IMR-90 (cell line): ENCODE data around the gene ASH1L. TPM values are rescaled to one million over a fixed set of nuclear protein-coding genes. Genes with fewer than 3 reads are reported as not detected.

Experiments used
- ATAC-seq: fragments of 200-7000 bp; cut with Tn5 transposase; 2 replicates; pipeline ENCODE4 v1.9.1; 2020; ENCODE audit warnings: low read depth, mild to moderate bottlenecking, moderate library complexity
- BruUV-seq: library from RNA; stranded (reverse); fragments of 400-500 nt; replicated peaks from 2 replicates; lab custom pipeline; 2021; lab: Mats Ljungman, UMichigan
- CTCF ChIA-PET: fragments of 300-600 bp; formaldehyde crosslinking; extraction: SDS; loops from one replicate; lab custom pipeline; 2021; ENCODE audit warnings: antibody characterized with exemption; lab: Yijun Ruan, JAX
- POLR2A ChIA-PET: fragments of 300-600 bp; sonication (Branson Sonifier 250); formaldehyde crosslinking; loops from one replicate; lab custom pipeline; 2022; ENCODE audit warnings: antibody characterized with exemption; ENCODE audit not compliant: unreplicated experiment; lab: Charles Lee
- DNase-seq: peaks from one replicate; pipeline ENCODE4 v3.0.0; 2013
- H2AFZ ChIP-seq: replicated peaks from 2 replicates; pipeline ENCODE3; 2013; ENCODE audit warnings: low read length, mild to moderate bottlenecking; ENCODE audit not compliant: poor library complexity
- H2AK5ac ChIP-seq: 2 replicates; pipeline ENCODE4 v1.6.1; 2013; ENCODE audit warnings: low read depth, low read length, inconsistent platforms
- H2AK9ac ChIP-seq: replicated peaks from 2 replicates; pipeline ENCODE3; 2013; ENCODE audit warnings: mild to moderate bottlenecking, low read depth, low read length, moderate library complexity; ENCODE audit not compliant: poor library complexity
- H2BK120ac ChIP-seq: 2 replicates; pipeline ENCODE4 v1.6.1; 2013; ENCODE audit warnings: low read depth, low read length, inconsistent platforms
- H2BK15ac ChIP-seq: 3 replicates; pipeline ENCODE4 v1.6.1; 2013; ENCODE audit warnings: low read depth, low read length, inconsistent platforms
- H2BK20ac ChIP-seq: 2 replicates; pipeline ENCODE4 v1.6.1; 2013; ENCODE audit warnings: low read depth, mild to moderate bottlenecking, inconsistent platforms, low read length, moderate library complexity
- H2BK5ac ChIP-seq: 2 replicates; pipeline ENCODE4 v1.6.1; 2013; ENCODE audit warnings: mild to moderate bottlenecking, low read depth, low read length, inconsistent platforms; ENCODE audit not compliant: poor library complexity, severe bottlenecking
- H3K14ac ChIP-seq: replicated peaks from 2 replicates; pipeline ENCODE4 v1.6.1; 2013; ENCODE audit warnings: low read depth, low read length, inconsistent platforms
- H3K18ac ChIP-seq: 2 replicates; pipeline ENCODE4 v1.6.1; 2013; ENCODE audit warnings: low read depth, low read length, control low read depth
- H3K23ac ChIP-seq: 2 replicates; pipeline ENCODE4 v1.6.1; 2013; ENCODE audit warnings: low read depth, low read length, inconsistent platforms
- H3K27ac ChIP-seq: 2 replicates; pipeline ENCODE4 v1.5.1; 2013; ENCODE audit warnings: mild to moderate bottlenecking, control low read depth, low read length; ENCODE audit not compliant: insufficient read depth
- H3K27me3 ChIP-seq: 2 replicates; pipeline ENCODE4 v1.6.1; 2013; ENCODE audit warnings: low read length; ENCODE audit not compliant: control insufficient read depth, insufficient read depth
- H3K36me3 ChIP-seq: 2 replicates; pipeline ENCODE4 v1.6.1; 2013; ENCODE audit warnings: low read length, mixed read lengths; ENCODE audit not compliant: control insufficient read depth, insufficient read depth
- H3K4ac ChIP-seq: 2 replicates; pipeline ENCODE4 v1.6.1; 2013; ENCODE audit warnings: low read depth, low read length, inconsistent platforms
- H3K4me1 ChIP-seq: 2 replicates; pipeline ENCODE4 v1.6.1; 2013; ENCODE audit warnings: low read length, mixed read lengths; ENCODE audit not compliant: control insufficient read depth, insufficient read depth
- H3K4me2 ChIP-seq: 2 replicates; pipeline ENCODE4 v1.6.1; 2013; ENCODE audit warnings: low read depth, mild to moderate bottlenecking, control low read depth, low read length, moderate library complexity
- H3K4me3 ChIP-seq: 2 replicates; pipeline ENCODE4 v1.5.1; 2013; ENCODE audit warnings: low read depth, mild to moderate bottlenecking, control low read depth, low read length, moderate library complexity; ENCODE audit not compliant: insufficient read depth
- H3K56ac ChIP-seq: 2 replicates; pipeline ENCODE4 v1.6.1; 2013; ENCODE audit warnings: low read length, inconsistent platforms; ENCODE audit not compliant: insufficient read depth; ENCODE audit errors: extremely low read depth
- H3K79me1 ChIP-seq, 2 experiments: 2 replicates each; pipeline ENCODE4 v1.6.1; 2013; ENCODE audit warnings: low read length in 2 of 2, inconsistent platforms in 1 of 2, low read depth in 1 of 2
- H3K9ac ChIP-seq: 2 replicates; pipeline ENCODE4 v1.6.1; 2013; ENCODE audit warnings: low read depth, low read length, control low read depth
- H3K9me1 ChIP-seq: 2 replicates; pipeline ENCODE4 v1.6.1; 2013; ENCODE audit warnings: low read length, inconsistent platforms; ENCODE audit not compliant: insufficient read depth
- H3K9me3 ChIP-seq: 2 replicates; pipeline ENCODE4 v1.6.1; 2013; ENCODE audit warnings: low read length; ENCODE audit not compliant: control insufficient read depth, insufficient read depth
- H4K20me1 ChIP-seq: 2 replicates; pipeline ENCODE4 v1.6.1; 2013; ENCODE audit warnings: low read length, inconsistent platforms; ENCODE audit not compliant: insufficient read depth
- H4K5ac ChIP-seq: 2 replicates; pipeline ENCODE4 v1.6.1; 2013; ENCODE audit warnings: mild to moderate bottlenecking, low read depth, low read length, control low read depth
- H4K8ac ChIP-seq, 2 experiments: 2 replicates each; pipeline ENCODE4 v1.6.1; 2013; ENCODE audit warnings: low read depth in 2 of 2, low read length in 2 of 2, control low read depth in 1 of 2, inconsistent platforms in 1 of 2
- H4K91ac ChIP-seq: 2 replicates; pipeline ENCODE4 v1.6.1; 2013; ENCODE audit warnings: low read depth, low read length, inconsistent platforms; ENCODE audit not compliant: insufficient read depth
- POLR2A ChIP-seq: IDR thresholded peaks from 2 replicates; pipeline ENCODE4 v1.6.1; 2012; ENCODE audit warnings: mild to moderate bottlenecking, low read depth, low read length
- RFX5 ChIP-seq: IDR thresholded peaks from 2 replicates; pipeline ENCODE4 v1.8.0; 2012; ENCODE audit warnings: low read depth, mild to moderate bottlenecking, low read length, moderate library complexity
- SMC3 ChIP-seq: fragments of 150-350 bp; IDR thresholded peaks from 2 replicates; pipeline ENCODE4 v1.6.1; 2016; ENCODE audit warnings: low read depth, mild to moderate bottlenecking, antibody characterized with exemption, low read length, moderate library complexity
- USF2 ChIP-seq: fragments of 150-350 bp; IDR thresholded peaks from 2 replicates; pipeline ENCODE4 v1.6.1; 2017; ENCODE audit warnings: mild to moderate bottlenecking, antibody characterized with exemption, low read length, low read depth
- WGBS, 2 experiments: methylation state at CpG; one replicate each; pipeline versions ENCODE4 v1.1.5 to v1.1.7; 2013; ENCODE audit warnings: missing lambda C conversion rate in 2 of 2; ENCODE audit not compliant: insufficient read length in 1 of 2; ENCODE audit errors: extremely low coverage in 2 of 2; 5-methylcytosine and 5-hydroxymethylcytosine counted together
- dilution Hi-C: fragments of 300-500 bp; cut with HindIII; formaldehyde crosslinking; loops from one replicate; pipeline ENCODE4 v1.14.3; 2018; ENCODE audit warnings: low sequenced_read_pairs; ENCODE audit not compliant: unreplicated experiment
- in situ Hi-C: fragments of 300-500 bp; cut with MboI; formaldehyde crosslinking; loops from 3 replicates; pipeline ENCODE4 v1.14.3; 2019; ENCODE audit warnings: low sequenced_read_pairs, inconsistent platforms, mixed read lengths
- intact Hi-C: fragments of 100-400 bp; cut with micrococcal nuclease; formaldehyde crosslinking; loops from 2 replicates; pipeline ENCODE4 v1.10.0; 2022
- polyA plus RNA-seq, 3 experiments: library from polyadenylated mRNA; depleted of rRNA; stranded (reverse); fragments of >200 nt; gene quantifications; 2 replicates each; pipeline ENCODE4 v1.2.3, GENCODE V29; 2012; ENCODE audit warnings: low replicate concordance in 1 of 3
- total RNA-seq: library from RNA; depleted of rRNA; stranded (reverse); fragments of >200 nt; gene quantifications from 2 replicates; pipeline ENCODE4 v1.2.3, GENCODE V29; 2012

ASH1L gene
- total and polyA plus RNA-seq, 2 of the 4 experiments (the other 2 are of a cell fraction), result 13.7 to 18.5 TPM

- no peak overlapping the region for H3K18ac ChIP-seq
- H4K20me1 ChIP-seq, result no peaks in the 10 kb centered on the region
- H3K14ac ChIP-seq, result no peak overlapping the region
- H3K27me3 ChIP-seq, result no peaks in the 10 kb centered on the region
- H4K91ac ChIP-seq, result no peak overlapping the region
- no peak overlapping the region for H2BK5ac ChIP-seq
- no TSS peak for BruUV-seq
- no peak overlapping the region for H2BK15ac ChIP-seq
- ATAC-seq, result no peak
- no peak overlapping the region for H4K5ac ChIP-seq
- H3K9ac ChIP-seq, result no peak overlapping the region
- H2AK5ac ChIP-seq, result no peak overlapping the region
- no peaks in the 10 kb centered on the region; the same call in 1 of the 2 replicates for H3K9me1 ChIP-seq
- ChIA-PET POLR2A (no interaction called here), CTCF (no interaction called here)
- no peak overlapping the region for H2BK20ac ChIP-seq
- H3K9me3 ChIP-seq, result no peaks in the 10 kb centered on the region
- WGBS, 2 experiments, result no CpG with 5 or more reads among the region's 2 CpGs
- no peak for DNase-seq
- H4K8ac ChIP-seq, result no peak overlapping the region
- no peak overlapping the region for H3K27ac ChIP-seq
- H3K36me3 ChIP-seq, result peaks cover 2% of the 10 kb centered on the region
- in situ Hi-C loops (no loop called here), dilution Hi-C loops (no loop called here), intact Hi-C loops (no loop called here)
- H2BK120ac ChIP-seq, result no peak overlapping the region
- no peaks in the 10 kb centered on the region for H3K4me1 ChIP-seq
- no peak overlapping the region for H3K4ac ChIP-seq
- H3K4me3 ChIP-seq, result no peak overlapping the region
- no peak overlapping the region for H3K4me2 ChIP-seq
- no peak overlapping the region for H3K23ac ChIP-seq
- TF ChIP-seq RFX5 (no peak), POLR2A (no peak), USF2 (no peak), SMC3 (no peak)
- H3K56ac ChIP-seq, result no peak overlapping the region
- no peak overlapping the region for H2AK9ac ChIP-seq
- peaks cover 19 to 68% of the 10 kb centered on the region in 2 experiments for H3K79me1 ChIP-seq
- no peak overlapping the region for H2AFZ ChIP-seq
These were observed 90.0 kb downstream of the ASH1L start for GRCh38 chr1:155472491-155473083.
